ENCODE measurements around the gene SLC1A2. TPM values are rescaled to one million over a fixed set of nuclear protein-coding genes. Genes with fewer than 3 reads are reported as not detected.

SLC1A2 gene
- total RNA-seq, result under 1 TPM in 3 of 4 donors, not detected in 1; 0.27 to 0.80 (median 0.79) TPM

- in situ Hi-C loops (cut with MboI; ENCODE audit: low pct_ligation_motif_present in 1 of 4, low pct_unique_long_range_greater_than_20kb in 1 of 4, low sequenced_read_pairs in 3 of 4) (loop anchor here in 2 of 4 donors (10.0 to 25.0 kb wide), 2 partner anchors 65 to 832 kb away; no protein-coding TSS in a partner anchor), intact Hi-C loops (cut with DNase I; ENCODE audit: low total_unique reads) (loop anchor here (10.0 kb wide), 1 partner anchor 425 kb away; no protein-coding TSS in a partner anchor)
- Histone ChIP-seq H3K27ac (no peak within 1 kb of the TSS), H3K4me3 (peak within 1 kb of the TSS in 3 of 4 donors; percentile 17 to 55 (median 37)), H3K9me3 (no peaks in the 10 kb centered on the region), H3K27me3 (peaks cover 99% of the 10 kb centered on the region), H3K36me3 (no peaks in the 10 kb centered on the region), H3K4me1 (peaks cover 6 to 22% (median 21%) of the 10 kb centered on the region in 4 donors)
- no peak for DNase-seq
- 2% methylated on average over 27 of the region's 71 CpGs; no CpG with 5 or more reads in 1 of the 2 donors for WGBS, 2 donors (ENCODE audit: low coverage in 1 of 2)
- no peak for TF ChIP-seq EP300 (IDR thresholded peaks at IDR 0.05; ENCODE audit: low read depth)
- no peak for TF ChIP-seq CTCF (IDR thresholded peaks at IDR 0.05)
- TF ChIP-seq POLR2AphosphoS5 (IDR thresholded peaks at IDR 0.05), result no peak
- no peak for TF ChIP-seq POLR2A (IDR thresholded peaks at IDR 0.05)
Measured at GRCh38 chr11:35419184-35419829, at the start of gene SLC1A2. Gene SLC1A2 (minus strand): TSS chr11:35419558. CDS start chr11:35418966, 592 bp downstream.

GRCh38 chr11:35466058-35466457 lies 46.7 kb upstream of the SLC1A2 start:
- no peak for DNase-seq
- 80 to 85% methylated on average over 2 to 3 of the region's 3 CpGs for WGBS, 2 donors (ENCODE audit: low coverage in 1 of 2)
- Histone ChIP-seq H3K4me1 (no peaks in the 10 kb centered on the region), H3K36me3 (no peaks in the 10 kb centered on the region), H3K4me3 (no peak overlapping the region), H3K27ac (no peak overlapping the region), H3K9me3 (no peaks in the 10 kb centered on the region), H3K27me3 (no peaks in the 10 kb centered on the region)
- in situ Hi-C loops (cut with MboI; ENCODE audit: low pct_ligation_motif_present in 1 of 4, low pct_unique_long_range_greater_than_20kb in 1 of 4, low sequenced_read_pairs in 3 of 4) (no loop called here), intact Hi-C loops (cut with DNase I; ENCODE audit: low total_unique reads) (no loop called here)
- no peak for TF ChIP-seq CTCF (IDR thresholded peaks at IDR 0.05)
- TF ChIP-seq POLR2AphosphoS5 (IDR thresholded peaks at IDR 0.05), result no peak
- TF ChIP-seq EP300 (IDR thresholded peaks at IDR 0.05; ENCODE audit: low read depth), result no peak
- TF ChIP-seq POLR2A (IDR thresholded peaks at IDR 0.05), result no peak

GRCh38 chr11:35464308-35464707 lies 45.0 kb upstream of the SLC1A2 start:
- no peaks in the 10 kb centered on the region for H3K27me3 ChIP-seq
- no peak for TF ChIP-seq EP300 (IDR thresholded peaks at IDR 0.05; ENCODE audit: low read depth)
- no peak for TF ChIP-seq POLR2A (IDR thresholded peaks at IDR 0.05)
- no peak for TF ChIP-seq CTCF (IDR thresholded peaks at IDR 0.05)
- no peak for TF ChIP-seq POLR2AphosphoS5 (IDR thresholded peaks at IDR 0.05)
- in situ Hi-C loops (cut with MboI; ENCODE audit: low pct_ligation_motif_present in 1 of 4, low pct_unique_long_range_greater_than_20kb in 1 of 4, low sequenced_read_pairs in 3 of 4), result no loop called here
- WGBS, 2 donors (ENCODE audit: low coverage in 1 of 2), result 79 to 87% methylated on average over 1 of the region's 1 CpG
- H3K4me1 ChIP-seq, result no peaks in the 10 kb centered on the region
- no peaks in the 10 kb centered on the region for H3K36me3 ChIP-seq
- H3K27ac ChIP-seq, result no peak overlapping the region
- intact Hi-C loops (cut with DNase I; ENCODE audit: low total_unique reads), result no loop called here
- no peak for DNase-seq
- no peak overlapping the region for H3K4me3 ChIP-seq
- H3K9me3 ChIP-seq, result no peaks in the 10 kb centered on the region

- Histone ChIP-seq H3K27ac (no peak overlapping the region), H3K27me3 (no peaks in the 10 kb centered on the region), H3K4me1 (no peaks in the 10 kb centered on the region), H3K9me3 (no peaks in the 10 kb centered on the region), H3K36me3 (no peaks in the 10 kb centered on the region), H3K4me3 (no peak overlapping the region)
- WGBS, 2 donors (ENCODE audit: low coverage in 1 of 2), result 45 to 79% methylated on average over 2 to 13 of the region's 13 CpGs
- no peak for DNase-seq
- in situ Hi-C loops (cut with MboI; ENCODE audit: low pct_ligation_motif_present in 1 of 4, low pct_unique_long_range_greater_than_20kb in 1 of 4, low sequenced_read_pairs in 3 of 4), result no loop called here
- TF ChIP-seq POLR2AphosphoS5 (IDR thresholded peaks at IDR 0.05) (no peak), POLR2A (IDR thresholded peaks at IDR 0.05) (no peak), EP300 (IDR thresholded peaks at IDR 0.05; ENCODE audit: low read depth) (no peak), CTCF (IDR thresholded peaks at IDR 0.05) (no peak)
- intact Hi-C loops (cut with DNase I; ENCODE audit: low total_unique reads), result no loop called here
Measured at GRCh38 chr11:35463331-35463751, 44.0 kb upstream of the SLC1A2 start.
